GM12878 (cell line): ENCODE measurements around the gene KCNH6.

Experiments used
- BRCA1 ChIP-seq: IDR thresholded peaks from 2 replicates; pipeline ENCODE4 v1.6.1; 2011; ENCODE audit warnings: low read depth, low read length, improper control_type of control experiment
- CTCF ChIP-seq, 3 experiments: IDR thresholded peaks in 2 of 3; conservative IDR thresholded peaks in 1 of 3; 2 replicates each; pipeline ENCODE4 v1.5.1; 2011; ENCODE audit warnings: low read depth in 3 of 3, low read length in 3 of 3, mild to moderate bottlenecking in 3 of 3, control low read depth in 2 of 3, moderate library complexity in 2 of 3, inconsistent platforms in 1 of 3, mixed read lengths in 1 of 3; ENCODE audit not compliant: control insufficient read depth in 2 of 3, insufficient read depth in 1 of 3; ENCODE audit errors: extremely low read depth in 1 of 3
- EZH2 ChIP-seq: IDR thresholded peaks from 2 replicates; pipeline ENCODE4 v1.6.1; 2012; ENCODE audit warnings: low read depth, mild to moderate bottlenecking, control low read depth, inconsistent platforms, low read length, borderline replicate concordance; ENCODE audit not compliant: control insufficient read depth
- SP1 ChIP-seq: IDR thresholded peaks from one replicate; pipeline ENCODE4 v1.6.1; 2011; ENCODE audit warnings: low read depth, low read length

- TF ChIP-seq EZH2 (no peak), BRCA1 (no peak), SP1 (no peak), CTCF (IDR thresholded peaks at IDR 0.05 in 2 of 3, conservative IDR thresholded peaks at IDR 0.05 in 1 of 3; ENCODE audit: control insufficient read depth in 2 of 3, extremely low read depth in 1 of 3, insufficient read depth in 1 of 3, low read depth in 3 of 3, low read length in 3 of 3) (0 out of 6 replicates have a peak, but pooled peaks of 1 of the 3 experiments have one; percentile 4)
These were observed 25.3 kb upstream of the KCNH6 start for GRCh38 chr17:63497708-63498483.
